ENCODE results near the gene SOD2.

SOD2 gene

DNA sequence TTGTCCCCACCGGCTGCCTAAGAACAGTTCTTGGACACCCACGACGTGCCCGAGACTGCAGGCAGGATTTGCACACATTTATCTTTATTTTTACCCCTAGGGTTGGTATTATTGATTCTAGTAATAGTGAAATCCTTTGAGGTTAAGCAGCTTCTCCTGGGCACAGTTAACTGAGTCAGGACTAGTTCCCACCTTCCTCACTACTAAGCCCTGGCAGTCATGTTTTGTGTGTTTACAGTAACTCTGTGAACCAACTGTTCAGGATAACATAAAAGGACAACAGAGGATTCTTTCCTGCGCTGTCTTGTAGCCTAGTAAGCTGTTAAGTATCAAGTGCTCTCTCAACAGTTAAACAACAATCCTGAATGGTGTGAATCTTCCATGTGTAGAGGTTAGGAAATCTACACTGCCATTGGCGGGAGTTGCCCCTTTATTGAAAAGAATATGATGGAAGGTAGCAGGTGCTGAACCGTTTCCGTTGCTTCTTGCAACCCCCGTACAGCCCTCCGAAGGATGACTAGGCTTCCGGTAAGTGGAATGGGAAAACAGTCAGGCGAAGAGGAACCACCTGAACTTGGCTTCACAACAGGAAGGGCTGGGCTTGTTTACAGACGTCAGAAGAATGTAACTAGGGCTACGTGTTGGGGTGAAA, 979 bp upstream of the SOD2 start:
- TF ChIP-seq, protein P1, sequence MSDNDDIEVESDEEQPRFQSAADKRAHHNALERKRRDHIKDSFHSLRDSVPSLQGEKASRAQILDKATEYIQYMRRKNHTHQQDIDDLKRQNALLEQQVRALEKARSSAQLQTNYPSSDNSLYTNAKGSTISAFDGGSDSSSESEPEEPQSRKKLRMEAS (IDR thresholded peaks at IDR 0.05): no peak
- TF ChIP-seq TCF12 (IDR thresholded peaks at IDR 0.05; ENCODE audit: low read depth): no peak
- TF ChIP-seq, protein P2, sequence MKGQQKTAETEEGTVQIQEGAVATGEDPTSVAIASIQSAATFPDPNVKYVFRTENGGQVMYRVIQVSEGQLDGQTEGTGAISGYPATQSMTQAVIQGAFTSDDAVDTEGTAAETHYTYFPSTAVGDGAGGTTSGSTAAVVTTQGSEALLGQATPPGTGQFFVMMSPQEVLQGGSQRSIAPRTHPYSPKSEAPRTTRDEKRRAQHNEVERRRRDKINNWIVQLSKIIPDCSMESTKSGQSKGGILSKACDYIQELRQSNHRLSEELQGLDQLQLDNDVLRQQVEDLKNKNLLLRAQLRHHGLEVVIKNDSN (IDR thresholded peaks at IDR 0.05): no peak
- TF ChIP-seq ZBTB7A (IDR thresholded peaks at IDR 0.05; ENCODE audit: low read depth): no peak
- TF ChIP-seq EGR1 (IDR thresholded peaks at IDR 0.05): no peak
- no peak for TF ChIP-seq TAF1 (IDR thresholded peaks at IDR 0.05; ENCODE audit: low read depth)
- TF ChIP-seq EP300 (IDR thresholded peaks at IDR 0.05; ENCODE audit: borderline replicate concordance): no peak
- TF ChIP-seq CREB1 (IDR thresholded peaks at IDR 0.05; ENCODE audit: low read depth): no peak
- no peak for TF ChIP-seq FOXM1 (IDR thresholded peaks at IDR 0.05; ENCODE audit: borderline replicate concordance, low read depth)

DNA sequence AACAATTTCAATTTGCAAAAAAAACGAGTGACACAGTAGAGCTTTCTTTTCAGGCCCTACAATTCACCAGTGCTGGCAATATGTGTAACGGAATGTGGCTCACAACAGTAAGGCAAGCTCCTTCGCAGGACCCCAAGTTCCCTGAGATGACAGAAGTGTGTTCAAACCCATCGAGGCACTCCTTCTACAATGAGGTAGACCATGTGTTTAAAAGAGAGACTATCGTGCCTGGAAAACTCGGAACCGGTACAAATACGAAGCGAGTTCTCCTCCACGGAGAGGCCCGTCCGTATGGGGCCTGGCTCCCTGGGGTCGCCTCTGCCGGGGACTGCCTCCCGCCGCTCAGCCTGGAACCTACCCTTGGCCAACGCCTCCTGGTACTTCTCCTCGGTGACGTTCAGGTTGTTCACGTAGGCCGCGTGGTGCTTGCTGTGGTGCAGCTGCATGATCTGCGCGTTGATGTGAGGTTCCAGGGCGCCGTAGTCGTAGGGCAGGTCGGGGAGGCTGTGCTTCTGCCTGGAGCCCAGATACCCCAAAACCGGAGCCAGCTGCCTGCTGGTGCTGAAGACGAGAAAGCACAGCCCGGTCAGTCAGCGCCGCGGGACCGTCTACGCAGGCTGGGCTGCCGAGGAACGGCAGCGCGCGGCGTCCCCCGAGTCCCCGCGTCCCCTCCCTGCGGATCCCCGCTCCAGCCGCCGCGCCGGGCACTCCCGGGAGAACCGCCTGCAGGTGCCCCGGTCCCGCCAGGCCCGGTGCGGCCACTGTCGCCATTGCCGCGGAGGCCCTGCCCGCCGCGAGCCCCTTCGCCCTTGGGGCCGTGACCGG, 526 bp downstream of the SOD2 start:
- TF ChIP-seq FOXM1 (IDR thresholded peaks at IDR 0.05; ENCODE audit: borderline replicate concordance, low read depth) (no peak), RAD21 (IDR thresholded peaks at IDR 0.05; ENCODE audit: low read depth) (no peak), YY1 (IDR thresholded peaks at IDR 0.05; ENCODE audit: low read depth) (no peak), CEBPB (IDR thresholded peaks at IDR 0.05) (no peak), TEAD4 (IDR thresholded peaks at IDR 0.05) (no peak)
- TF ChIP-seq, protein P2 (IDR thresholded peaks at IDR 0.05): no peak; the same call in 1 of the 2 replicates
- TF ChIP-seq, protein P1 (IDR thresholded peaks at IDR 0.05): peak; percentile 56; the same call in 1 of the 2 replicates

DNA sequence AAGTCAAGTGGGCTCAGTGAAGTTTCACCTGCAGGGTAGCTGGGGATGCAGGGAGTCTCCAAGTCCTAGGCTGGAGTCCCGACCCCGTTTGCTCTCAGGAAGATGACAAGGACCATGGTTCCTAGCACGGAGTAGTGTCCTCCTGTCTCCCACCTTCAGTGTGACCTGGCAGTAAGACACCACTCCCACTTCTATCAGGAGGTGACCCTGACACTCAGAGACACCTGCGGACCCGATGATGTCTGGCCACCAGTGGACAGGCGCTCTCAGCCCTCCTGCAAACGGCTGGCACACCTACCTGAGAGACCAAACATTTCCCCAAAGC, 1.1 kb downstream of the SOD2 start:
- no peak for TF ChIP-seq YY1 (IDR thresholded peaks at IDR 0.05; ENCODE audit: low read depth)
- no peak for TF ChIP-seq ZBTB7A (IDR thresholded peaks at IDR 0.05; ENCODE audit: low read depth)
- TF ChIP-seq, protein P3, sequence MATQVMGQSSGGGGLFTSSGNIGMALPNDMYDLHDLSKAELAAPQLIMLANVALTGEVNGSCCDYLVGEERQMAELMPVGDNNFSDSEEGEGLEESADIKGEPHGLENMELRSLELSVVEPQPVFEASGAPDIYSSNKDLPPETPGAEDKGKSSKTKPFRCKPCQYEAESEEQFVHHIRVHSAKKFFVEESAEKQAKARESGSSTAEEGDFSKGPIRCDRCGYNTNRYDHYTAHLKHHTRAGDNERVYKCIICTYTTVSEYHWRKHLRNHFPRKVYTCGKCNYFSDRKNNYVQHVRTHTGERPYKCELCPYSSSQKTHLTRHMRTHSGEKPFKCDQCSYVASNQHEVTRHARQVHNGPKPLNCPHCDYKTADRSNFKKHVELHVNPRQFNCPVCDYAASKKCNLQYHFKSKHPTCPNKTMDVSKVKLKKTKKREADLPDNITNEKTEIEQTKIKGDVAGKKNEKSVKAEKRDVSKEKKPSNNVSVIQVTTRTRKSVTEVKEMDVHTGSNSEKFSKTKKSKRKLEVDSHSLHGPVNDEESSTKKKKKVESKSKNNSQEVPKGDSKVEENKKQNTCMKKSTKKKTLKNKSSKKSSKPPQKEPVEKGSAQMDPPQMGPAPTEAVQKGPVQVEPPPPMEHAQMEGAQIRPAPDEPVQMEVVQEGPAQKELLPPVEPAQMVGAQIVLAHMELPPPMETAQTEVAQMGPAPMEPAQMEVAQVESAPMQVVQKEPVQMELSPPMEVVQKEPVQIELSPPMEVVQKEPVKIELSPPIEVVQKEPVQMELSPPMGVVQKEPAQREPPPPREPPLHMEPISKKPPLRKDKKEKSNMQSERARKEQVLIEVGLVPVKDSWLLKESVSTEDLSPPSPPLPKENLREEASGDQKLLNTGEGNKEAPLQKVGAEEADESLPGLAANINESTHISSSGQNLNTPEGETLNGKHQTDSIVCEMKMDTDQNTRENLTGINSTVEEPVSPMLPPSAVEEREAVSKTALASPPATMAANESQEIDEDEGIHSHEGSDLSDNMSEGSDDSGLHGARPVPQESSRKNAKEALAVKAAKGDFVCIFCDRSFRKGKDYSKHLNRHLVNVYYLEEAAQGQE (IDR thresholded peaks at IDR 0.05; ENCODE audit: low read depth): no peak
- no peak for TF ChIP-seq CEBPB (IDR thresholded peaks at IDR 0.05)
- TF ChIP-seq TEAD4 (IDR thresholded peaks at IDR 0.05): no peak
- TF ChIP-seq, protein P2 (IDR thresholded peaks at IDR 0.05): no peak
- TF ChIP-seq RAD21 (IDR thresholded peaks at IDR 0.05; ENCODE audit: low read depth): no peak
- TF ChIP-seq FOXM1 (IDR thresholded peaks at IDR 0.05; ENCODE audit: borderline replicate concordance, low read depth): no peak
- TF ChIP-seq TAF1 (IDR thresholded peaks at IDR 0.05; ENCODE audit: low read depth): no peak
- no peak for TF ChIP-seq NFIC (IDR thresholded peaks at IDR 0.05)
- no peak for TF ChIP-seq EP300 (IDR thresholded peaks at IDR 0.05; ENCODE audit: borderline replicate concordance)
- no peak for TF ChIP-seq EGR1 (IDR thresholded peaks at IDR 0.05)
- TF ChIP-seq CREB1 (IDR thresholded peaks at IDR 0.05; ENCODE audit: low read depth): no peak
- TF ChIP-seq, protein P1 (IDR thresholded peaks at IDR 0.05): no peak

DNA sequence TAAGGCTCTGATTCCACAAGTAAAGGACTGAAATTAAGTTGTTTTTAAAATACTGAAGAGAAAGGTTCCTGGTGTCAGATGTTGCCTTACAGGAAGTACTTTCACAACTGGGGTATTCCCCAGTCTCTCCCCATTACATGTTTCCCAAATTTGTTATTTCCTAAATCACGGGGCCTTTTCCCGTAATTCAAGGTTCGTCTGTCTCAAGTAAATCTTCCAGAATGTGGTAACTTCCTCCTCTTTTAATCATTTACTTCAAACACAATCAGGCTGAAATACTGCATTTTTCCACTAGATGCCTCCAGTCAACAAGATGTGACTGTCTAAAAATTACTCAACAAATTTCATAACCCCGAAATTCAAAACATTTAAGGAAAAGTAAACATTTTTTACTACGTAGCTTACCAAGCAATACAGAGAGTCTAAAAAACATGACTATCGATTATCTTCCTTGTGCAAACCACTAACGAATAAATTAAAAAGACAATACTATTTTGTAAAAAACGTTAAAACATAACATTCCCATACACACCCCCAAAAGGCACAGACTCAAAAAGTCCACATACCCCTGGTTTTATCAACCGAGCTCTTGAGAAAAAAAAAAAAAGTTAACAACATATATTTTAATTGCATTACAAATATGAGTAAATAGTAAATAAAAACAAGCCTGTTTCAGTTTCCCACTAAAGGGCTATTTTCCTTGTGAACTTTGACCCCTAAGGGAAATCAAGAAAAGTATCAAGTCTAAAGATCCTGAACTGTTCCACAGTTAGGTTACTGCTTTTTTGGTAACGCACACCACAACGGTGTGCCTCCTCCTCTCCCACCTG, 1.7 kb downstream of the SOD2 start:
- no peak for TF ChIP-seq ZBTB7A (IDR thresholded peaks at IDR 0.05; ENCODE audit: low read depth)
- TF ChIP-seq EGR1 (IDR thresholded peaks at IDR 0.05): no peak
- no peak for TF ChIP-seq EP300 (IDR thresholded peaks at IDR 0.05; ENCODE audit: borderline replicate concordance)
- TF ChIP-seq, protein P2 (IDR thresholded peaks at IDR 0.05): no peak
- TF ChIP-seq RAD21 (IDR thresholded peaks at IDR 0.05; ENCODE audit: low read depth): peak; percentile 42
- TF ChIP-seq CREB1 (IDR thresholded peaks at IDR 0.05; ENCODE audit: low read depth): no peak

DNA sequence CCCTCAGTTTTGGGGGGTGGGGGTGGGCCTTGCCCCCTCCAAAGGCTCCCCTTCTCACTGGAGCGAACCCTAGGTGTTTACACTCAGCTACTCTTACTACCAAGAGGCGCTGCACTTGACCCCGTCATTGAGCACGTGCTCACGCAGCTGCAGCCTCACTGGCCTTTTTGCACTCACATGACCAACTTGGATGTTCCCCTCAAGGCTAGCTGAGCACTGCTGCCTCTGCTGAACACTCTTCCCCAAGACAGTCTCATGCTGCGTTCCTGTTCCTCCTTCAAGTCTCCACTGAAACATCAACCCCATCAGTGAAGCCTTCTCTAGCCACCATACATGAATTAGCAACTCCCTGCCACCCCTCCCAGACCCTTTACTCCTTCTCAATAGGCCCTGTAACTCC, 4.0 kb downstream of the SOD2 start:
- TF ChIP-seq, protein P3 (IDR thresholded peaks at IDR 0.05; ENCODE audit: low read depth): no peak
- TF ChIP-seq TEAD4 (IDR thresholded peaks at IDR 0.05) (no peak), TCF12 (IDR thresholded peaks at IDR 0.05; ENCODE audit: low read depth) (no peak), YY1 (IDR thresholded peaks at IDR 0.05; ENCODE audit: low read depth) (no peak), RAD21 (IDR thresholded peaks at IDR 0.05; ENCODE audit: low read depth) (no peak), CEBPB (IDR thresholded peaks at IDR 0.05) (no peak), ZBTB7A (IDR thresholded peaks at IDR 0.05; ENCODE audit: low read depth) (no peak), FOXM1 (IDR thresholded peaks at IDR 0.05; ENCODE audit: borderline replicate concordance, low read depth) (no peak), EGR1 (IDR thresholded peaks at IDR 0.05) (no peak), EP300 (IDR thresholded peaks at IDR 0.05; ENCODE audit: borderline replicate concordance) (no peak), NFIC (IDR thresholded peaks at IDR 0.05) (no peak), CREB1 (IDR thresholded peaks at IDR 0.05; ENCODE audit: low read depth) (no peak), TAF1 (IDR thresholded peaks at IDR 0.05; ENCODE audit: low read depth) (no peak)
- TF ChIP-seq, protein P1 (IDR thresholded peaks at IDR 0.05): no peak
- TF ChIP-seq, protein P2 (IDR thresholded peaks at IDR 0.05): no peak

All from Ishikawa (cell line).